Mesenchymal stem cell (in vitro differentiated cells and primary cell): ENCODE measurements around the gene KCNC3.
A peak's percentile ranks its signal among the peaks of the same experiment; 100 is the strongest.

Source experiments
- DNase-seq: peaks from one replicate; pipeline ENCODE4 v3.0.0-alpha.2; 2013
- H2AFZ ChIP-seq: one replicate; pipeline ENCODE4 v1.6.1; 2013; ENCODE audit warnings: low read depth, mild to moderate bottlenecking, control low read depth, inconsistent platforms, low read length, moderate library complexity
- H2AK5ac ChIP-seq: 2 replicates; pipeline ENCODE4 v1.6.1; 2013; ENCODE audit warnings: low read length, moderate library complexity, mild to moderate bottlenecking, inconsistent platforms; ENCODE audit not compliant: severe bottlenecking
- H2BK120ac ChIP-seq: one replicate; pipeline ENCODE4 v1.6.1; 2013; ENCODE audit warnings: low read depth, mild to moderate bottlenecking, inconsistent platforms, low read length, moderate library complexity
- H2BK12ac ChIP-seq, 2 experiments: one replicate each; pipeline ENCODE4 v1.6.1; 2013; ENCODE audit warnings: inconsistent platforms in 2 of 2, low read length in 2 of 2, mild to moderate bottlenecking in 2 of 2, moderate library complexity in 2 of 2, control low read depth in 1 of 2
- H2BK15ac ChIP-seq: one replicate; pipeline ENCODE4 v1.6.1; 2013; ENCODE audit warnings: mild to moderate bottlenecking, low read depth, inconsistent platforms; ENCODE audit not compliant: poor library complexity, severe bottlenecking
- H2BK5ac ChIP-seq: 2 replicates; pipeline ENCODE4 v1.6.1; 2013; ENCODE audit warnings: low read depth, mild to moderate bottlenecking, low read length, control low read depth, inconsistent platforms; ENCODE audit not compliant: poor library complexity, severe bottlenecking
- H3K14ac ChIP-seq, 2 experiments: one replicate each; pipeline ENCODE4 v1.6.1; 2013; ENCODE audit warnings: inconsistent platforms in 2 of 2, low read length in 2 of 2, control low read depth in 1 of 2, mild to moderate bottlenecking in 1 of 2, moderate library complexity in 1 of 2
- H3K18ac ChIP-seq, 2 experiments: one replicate each; pipeline ENCODE4 v1.6.1; 2013; ENCODE audit warnings: inconsistent platforms in 2 of 2, low read length in 2 of 2, control low read depth in 1 of 2, low read depth in 1 of 2, mild to moderate bottlenecking in 1 of 2
- H3K23ac ChIP-seq, 2 experiments: one replicate each; pipeline ENCODE4 v1.6.1; 2013; ENCODE audit warnings: inconsistent platforms in 2 of 2, low read length in 2 of 2, mild to moderate bottlenecking in 2 of 2, moderate library complexity in 2 of 2, control low read depth in 1 of 2
- H3K27ac ChIP-seq: 2 replicates; pipeline ENCODE4 v1.5.1; 2013; ENCODE audit warnings: mild to moderate bottlenecking, moderate library complexity, low read length, control low read depth, inconsistent platforms; ENCODE audit not compliant: poor library complexity, severe bottlenecking
- H3K27me3 ChIP-seq, 2 experiments: 2 replicates each; pipeline versions ENCODE4 v1.6.1 to v1.7.0; 2013; ENCODE audit warnings: low read length in 2 of 2, mild to moderate bottlenecking in 2 of 2, moderate library complexity in 2 of 2, control low read depth in 1 of 2, inconsistent platforms in 1 of 2; ENCODE audit not compliant: control insufficient read depth in 1 of 2, insufficient read depth in 1 of 2
- H3K36me3 ChIP-seq, 2 experiments: 2 replicates each; pipeline versions ENCODE4 v1.6.1 to v1.7.0; 2013; ENCODE audit warnings: low read length in 2 of 2, control low read depth in 1 of 2, inconsistent platforms in 1 of 2, low read depth in 1 of 2, mild to moderate bottlenecking in 1 of 2; ENCODE audit not compliant: insufficient read depth in 2 of 2, control insufficient read depth in 1 of 2
- H3K4ac ChIP-seq, 2 experiments: one replicate each; pipeline ENCODE4 v1.6.1; 2013; ENCODE audit warnings: inconsistent platforms in 2 of 2, low read length in 2 of 2, mild to moderate bottlenecking in 2 of 2, moderate library complexity in 2 of 2, control low read depth in 1 of 2, low read depth in 1 of 2
- H3K4me1 ChIP-seq: 2 replicates; pipeline ENCODE4 v1.6.1; 2013; ENCODE audit warnings: low read depth, low read length, control low read depth; ENCODE audit not compliant: control insufficient read depth, insufficient read depth
- H3K4me2 ChIP-seq: 2 replicates; pipeline ENCODE4 v1.6.1; 2013; ENCODE audit warnings: low read length, mild to moderate bottlenecking, inconsistent platforms; ENCODE audit not compliant: poor library complexity, severe bottlenecking
- H3K4me3 ChIP-seq, 2 experiments: 2 replicates each; pipeline versions ENCODE4 v1.5.1 to v1.7.0; 2013; ENCODE audit warnings: low read length in 2 of 2, mild to moderate bottlenecking in 2 of 2, control low read depth in 1 of 2, low read depth in 1 of 2; ENCODE audit not compliant: insufficient read depth in 1 of 2
- H3K79me1 ChIP-seq: replicated peaks from 2 replicates; pipeline ENCODE4 v1.6.1; 2013; ENCODE audit warnings: mild to moderate bottlenecking, control low read depth, low read length, inconsistent platforms; ENCODE audit not compliant: poor library complexity, severe bottlenecking
- H3K9ac ChIP-seq: 2 replicates; pipeline ENCODE4 v1.7.0; 2013; ENCODE audit warnings: mild to moderate bottlenecking, low read length, moderate library complexity
- H3K9me3 ChIP-seq: 2 replicates; pipeline ENCODE4 v1.7.0; 2013; ENCODE audit warnings: mild to moderate bottlenecking, low read length; ENCODE audit not compliant: control insufficient read depth
- H4K8ac ChIP-seq: one replicate; pipeline ENCODE4 v1.6.1; 2013; ENCODE audit warnings: inconsistent platforms, mild to moderate bottlenecking, low read length, moderate library complexity
- H4K91ac ChIP-seq: one replicate; pipeline ENCODE4 v1.6.1; 2013; ENCODE audit warnings: mild to moderate bottlenecking, low read length, inconsistent platforms
- WGBS: methylation state at CpG from one replicate; pipeline ENCODE4 v1.1.7; 2013; ENCODE audit warnings: mixed read lengths; 5-methylcytosine and 5-hydroxymethylcytosine counted together

The KCNC3 gene

GRCh38 chr19:50327461-50328223 is 1.5 kb downstream of the KCNC3 start:
- no peak overlapping the region for H3K27ac ChIP-seq
- no peak overlapping the region for H2BK15ac ChIP-seq
- H4K91ac ChIP-seq = no peak overlapping the region
- 58% methylated on average over 11 of the region's 20 CpGs for WGBS
- peaks cover 4% of the 10 kb centered on the region for H3K4me1 ChIP-seq
- no peak overlapping the region for H3K14ac ChIP-seq
- H3K18ac ChIP-seq = no peak overlapping the region
- no peak overlapping the region for H2BK120ac ChIP-seq
- no peak overlapping the region for H3K4me3 ChIP-seq
- H2AFZ ChIP-seq = no peak overlapping the region
- no peak overlapping the region for H2BK5ac ChIP-seq
- H3K9me3 ChIP-seq = no peaks in the 10 kb centered on the region
- no peak for DNase-seq
- no peak overlapping the region for H2AK5ac ChIP-seq
- no peak overlapping the region for H3K9ac ChIP-seq
- H3K27me3 ChIP-seq = peaks cover 47 to 62% of the 10 kb centered on the region in 2 experiments
- H3K23ac ChIP-seq = no peak overlapping the region
- no peaks in the 10 kb centered on the region for H3K36me3 ChIP-seq
- no peaks in the 10 kb centered on the region for H3K79me1 ChIP-seq
- no peak overlapping the region for H2BK12ac ChIP-seq
- H3K4ac ChIP-seq = no peak overlapping the region
- no peak overlapping the region for H3K4me2 ChIP-seq
- no peak overlapping the region for H4K8ac ChIP-seq

- H2BK5ac ChIP-seq = no peak overlapping the region
- H3K4me2 ChIP-seq = no peak overlapping the region
- H3K18ac ChIP-seq = no peak overlapping the region
- H3K27me3 ChIP-seq = peaks cover 40 to 56% of the 10 kb centered on the region in 2 experiments
- H3K9me3 ChIP-seq = no peaks in the 10 kb centered on the region
- no peak overlapping the region for H3K9ac ChIP-seq
- no peak overlapping the region for H2BK120ac ChIP-seq
- DNase-seq = no peak
- no peak overlapping the region for H2BK12ac ChIP-seq
- H3K4me1 ChIP-seq = peaks cover 4% of the 10 kb centered on the region
- H3K4me3 ChIP-seq = no peak overlapping the region
- no peak overlapping the region for H2AK5ac ChIP-seq
- H4K91ac ChIP-seq = no peak overlapping the region
- no peak overlapping the region for H3K14ac ChIP-seq
- no peaks in the 10 kb centered on the region for H3K36me3 ChIP-seq
- no peaks in the 10 kb centered on the region for H3K79me1 ChIP-seq
- H3K4ac ChIP-seq = no peak overlapping the region
- no peak overlapping the region for H4K8ac ChIP-seq
- no peak overlapping the region for H3K27ac ChIP-seq
- no peak overlapping the region for H2BK15ac ChIP-seq
- H3K23ac ChIP-seq = no peak overlapping the region
- no peak overlapping the region for H2AFZ ChIP-seq
- 52% methylated on average over 3 of the region's 4 CpGs for WGBS
Observed at GRCh38 chr19:50327013-50327412, 2.2 kb downstream of the KCNC3 start.

GRCh38 chr19:50326101-50326664 is 3.0 kb downstream of the KCNC3 start:
- no peak overlapping the region for H2BK5ac ChIP-seq
- H3K79me1 ChIP-seq = no peaks in the 10 kb centered on the region
- H3K23ac ChIP-seq = no peak overlapping the region
- no peak overlapping the region for H4K8ac ChIP-seq
- H2AK5ac ChIP-seq = no peak overlapping the region
- no peak overlapping the region for H4K91ac ChIP-seq
- H3K18ac ChIP-seq = no peak overlapping the region
- no peak overlapping the region for H2AFZ ChIP-seq
- H2BK15ac ChIP-seq = no peak overlapping the region
- 7% methylated on average over 25 of the region's 26 CpGs for WGBS
- no peaks in the 10 kb centered on the region for H3K9me3 ChIP-seq
- H2BK12ac ChIP-seq = no peak overlapping the region
- H2BK120ac ChIP-seq = no peak overlapping the region
- H3K4me1 ChIP-seq = peaks cover 4% of the 10 kb centered on the region
- no peak overlapping the region for H3K4ac ChIP-seq
- H3K27me3 ChIP-seq = peaks cover 36 to 48% of the 10 kb centered on the region in 2 experiments
- DNase-seq = no peak
- H3K9ac ChIP-seq = no peak overlapping the region
- H3K4me3 ChIP-seq = no peak overlapping the region
- H3K27ac ChIP-seq = no peak overlapping the region
- no peak overlapping the region for H3K4me2 ChIP-seq
- H3K36me3 ChIP-seq = no peaks in the 10 kb centered on the region
- no peak overlapping the region for H3K14ac ChIP-seq

- Histone ChIP-seq H3K14ac (no peak overlapping the region), H3K23ac (no peak overlapping the region), H3K27me3 (peaks cover 34 to 45% of the 10 kb centered on the region in 2 experiments), H2BK15ac (no peak overlapping the region), H3K18ac (no peak overlapping the region), H2BK12ac (no peak overlapping the region), H4K91ac (no peak overlapping the region), H3K79me1 (no peaks in the 10 kb centered on the region), H3K36me3 (no peaks in the 10 kb centered on the region), H2BK5ac (no peak overlapping the region), H3K4me2 (no peak overlapping the region), H2AK5ac (no peak overlapping the region), H4K8ac (no peak overlapping the region), H3K4me3 (no peak overlapping the region), H3K4ac (no peak overlapping the region), H2AFZ (no peak overlapping the region), H3K9ac (no peak overlapping the region), H3K9me3 (no peaks in the 10 kb centered on the region), H3K4me1 (peaks cover 4% of the 10 kb centered on the region), H3K27ac (no peak overlapping the region), H2BK120ac (no peak overlapping the region)
- peak; percentile 17 for DNase-seq
- 1% methylated on average over 35 of the region's 48 CpGs for WGBS
Observed at GRCh38 chr19:50325310-50326100, 3.7 kb downstream of the KCNC3 start.
